Measurements from ENCODE around the gene TMEM50A. TPM values are rescaled to one million over a fixed set of nuclear protein-coding genes. Genes with fewer than 3 reads are reported as not detected.
"Not testable (repeated sequence)": the region's sequence is repeated elsewhere in the genome, so short reads cannot be mapped to it uniquely, and the experiment has no call there.

The TMEM50A gene
- total RNA-seq, 1 experiment from 2014 or later, result 72.7 TPM

DNA sequence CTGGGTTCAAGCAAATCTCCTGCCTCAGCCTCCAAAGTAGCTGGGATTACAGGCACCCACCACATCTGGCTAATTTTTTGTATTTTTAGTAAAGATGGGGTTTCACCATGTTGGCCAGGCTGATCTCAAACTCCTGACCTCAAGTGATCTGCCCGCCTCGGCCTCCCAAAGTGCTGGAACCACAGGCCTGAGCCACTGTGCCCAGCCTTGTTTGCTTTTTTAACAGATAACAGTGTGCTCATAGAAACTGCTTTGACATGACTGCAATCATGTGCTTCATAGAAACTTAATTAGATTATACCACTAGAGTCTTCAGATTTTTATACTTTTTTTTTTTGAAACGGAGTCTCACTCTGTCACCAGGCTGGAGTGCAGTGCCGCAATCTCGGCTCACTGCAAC, 8.8 kb upstream of the TMEM50A start:
- H3K4me3 Mint-ChIP-seq (ENCODE audit: low read depth, unreplicated experiment); H3K36me3 Mint-ChIP-seq (ENCODE audit: insufficient read depth, unreplicated experiment); H3K27me3 Mint-ChIP-seq (ENCODE audit: unreplicated experiment); H3K4me1 Mint-ChIP-seq (ENCODE audit: low read depth, unreplicated experiment); H3K27ac Mint-ChIP-seq (ENCODE audit: unreplicated experiment); BruUV-seq (replicated peaks); CTCF ChIA-PET; intact Hi-C loops (cut with micrococcal nuclease; ENCODE audit: unreplicated experiment); H3K9me3 Mint-ChIP-seq (ENCODE audit: low read depth, unreplicated experiment); DNase-seq: not testable (repeated sequence)

DNA sequence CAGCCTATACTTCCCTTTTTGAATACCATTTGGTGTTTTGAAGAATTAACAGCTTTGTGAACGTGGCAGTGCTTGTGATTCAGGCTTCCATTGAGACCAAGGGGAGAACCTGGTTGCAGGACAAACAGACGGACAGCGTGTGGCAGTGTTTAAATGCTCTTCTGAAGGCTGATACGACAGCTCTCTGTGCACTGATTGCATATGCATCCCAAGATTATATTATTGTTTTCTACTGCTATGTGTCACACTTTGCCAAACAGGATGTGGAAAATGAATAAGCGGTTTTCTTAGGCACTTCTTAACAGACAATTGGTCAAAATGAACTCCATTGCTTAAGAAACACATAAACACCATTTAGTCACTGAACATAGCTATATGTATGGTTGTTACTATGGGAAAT, 8.2 kb upstream of the TMEM50A start:
- CTCF ChIA-PET; H3K4me1 Mint-ChIP-seq (ENCODE audit: low read depth, unreplicated experiment); H3K9me3 Mint-ChIP-seq (ENCODE audit: low read depth, unreplicated experiment); H3K36me3 Mint-ChIP-seq (ENCODE audit: insufficient read depth, unreplicated experiment); DNase-seq; intact Hi-C loops (cut with micrococcal nuclease; ENCODE audit: unreplicated experiment); BruUV-seq (replicated peaks); H3K27me3 Mint-ChIP-seq (ENCODE audit: unreplicated experiment); H3K27ac Mint-ChIP-seq (ENCODE audit: unreplicated experiment); H3K4me3 Mint-ChIP-seq (ENCODE audit: low read depth, unreplicated experiment): not testable (repeated sequence)

DNA sequence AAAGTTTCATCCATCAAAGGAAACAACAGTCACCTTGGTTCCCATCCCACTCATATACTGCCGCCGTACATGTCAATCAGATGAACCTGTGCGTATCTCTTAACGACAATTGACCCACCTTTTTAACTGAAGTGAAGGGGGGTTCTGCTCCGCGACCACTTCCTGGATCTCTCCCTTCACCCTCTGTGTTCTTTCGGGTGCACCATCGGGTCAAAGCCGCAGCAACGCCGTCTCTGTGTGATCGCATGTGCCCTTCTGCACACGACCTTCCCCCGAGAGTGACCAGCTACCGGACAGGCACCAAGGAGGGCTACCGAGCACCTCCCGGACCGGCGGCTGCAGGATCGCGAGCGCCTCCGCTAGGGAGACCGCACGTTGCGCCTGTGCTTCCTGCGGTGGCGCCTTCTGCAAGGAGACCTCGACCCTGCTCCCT, 1.2 kb upstream of the TMEM50A start:
- Mint-ChIP-seq H3K36me3 (ENCODE audit: insufficient read depth, unreplicated experiment) (peaks cover 24% of the 10 kb centered on the region), H3K4me3 (ENCODE audit: low read depth, unreplicated experiment) (peak overlapping the region; percentile 69)
- H3K27me3 Mint-ChIP-seq (ENCODE audit: unreplicated experiment); H3K9me3 Mint-ChIP-seq (ENCODE audit: low read depth, unreplicated experiment); CTCF ChIA-PET; H3K4me1 Mint-ChIP-seq (ENCODE audit: low read depth, unreplicated experiment); H3K27ac Mint-ChIP-seq (ENCODE audit: unreplicated experiment); intact Hi-C loops (cut with micrococcal nuclease; ENCODE audit: unreplicated experiment): not testable (repeated sequence)
- DNase-seq, result peak; percentile 54
- BruUV-seq (replicated peaks), result TSS peak; percentile 71

DNA sequence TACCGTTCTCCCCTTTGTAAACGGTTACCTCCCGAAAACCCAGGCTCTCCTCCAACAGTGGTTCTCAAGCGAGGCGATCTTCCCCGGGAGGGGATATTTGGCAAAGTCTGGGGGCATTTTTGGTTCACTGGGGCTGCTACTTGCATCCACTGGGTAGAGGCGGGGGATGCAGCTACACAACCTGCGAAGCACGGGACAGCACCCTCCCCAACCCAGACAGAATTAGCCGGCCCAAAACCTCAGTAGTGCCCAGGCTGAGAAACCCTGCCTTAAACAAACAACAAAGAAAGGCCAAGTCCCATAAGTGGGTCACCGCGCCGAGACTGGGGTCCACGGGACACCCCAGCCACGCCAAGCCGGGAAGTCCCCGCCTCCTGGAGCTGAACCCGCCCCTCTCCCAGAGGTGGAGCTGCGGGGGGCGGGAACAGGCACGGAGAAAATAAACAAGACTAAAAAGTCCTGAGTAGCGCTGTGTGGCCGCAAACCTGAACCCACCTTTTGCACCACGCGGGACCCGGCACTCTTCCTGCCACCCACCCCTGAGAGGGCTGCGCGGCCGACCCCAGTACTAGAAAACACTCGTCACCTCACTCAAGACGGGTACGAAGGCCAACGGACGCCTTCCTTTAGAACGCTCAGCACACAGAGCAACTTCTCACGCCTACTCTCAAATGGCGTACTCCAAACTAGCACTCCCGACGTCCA, 499 bp upstream of the TMEM50A start:
- BruUV-seq (replicated peaks); CTCF ChIA-PET; H3K4me1 Mint-ChIP-seq (ENCODE audit: low read depth, unreplicated experiment): not testable (repeated sequence)

DNA sequence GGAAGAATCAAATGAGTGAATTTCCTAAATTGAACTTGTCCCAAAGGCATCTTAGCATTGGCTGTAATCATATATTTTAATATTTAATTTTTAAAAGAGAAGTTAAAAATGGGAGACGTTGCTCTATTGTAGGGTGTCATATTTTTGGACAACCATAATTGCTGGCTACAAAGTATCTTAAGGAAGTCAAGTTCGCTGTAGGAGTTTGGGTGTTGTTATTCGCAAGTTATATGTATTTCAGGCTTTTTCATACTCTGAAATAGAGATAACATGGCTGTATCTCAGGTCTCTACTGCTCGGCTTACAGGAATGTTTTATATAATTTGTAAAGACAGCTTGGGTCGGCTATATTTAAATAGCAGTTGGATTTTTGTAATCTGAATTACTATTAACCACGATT, 852 bp downstream of the TMEM50A start:
- TF ChIP-seq, protein P1, sequence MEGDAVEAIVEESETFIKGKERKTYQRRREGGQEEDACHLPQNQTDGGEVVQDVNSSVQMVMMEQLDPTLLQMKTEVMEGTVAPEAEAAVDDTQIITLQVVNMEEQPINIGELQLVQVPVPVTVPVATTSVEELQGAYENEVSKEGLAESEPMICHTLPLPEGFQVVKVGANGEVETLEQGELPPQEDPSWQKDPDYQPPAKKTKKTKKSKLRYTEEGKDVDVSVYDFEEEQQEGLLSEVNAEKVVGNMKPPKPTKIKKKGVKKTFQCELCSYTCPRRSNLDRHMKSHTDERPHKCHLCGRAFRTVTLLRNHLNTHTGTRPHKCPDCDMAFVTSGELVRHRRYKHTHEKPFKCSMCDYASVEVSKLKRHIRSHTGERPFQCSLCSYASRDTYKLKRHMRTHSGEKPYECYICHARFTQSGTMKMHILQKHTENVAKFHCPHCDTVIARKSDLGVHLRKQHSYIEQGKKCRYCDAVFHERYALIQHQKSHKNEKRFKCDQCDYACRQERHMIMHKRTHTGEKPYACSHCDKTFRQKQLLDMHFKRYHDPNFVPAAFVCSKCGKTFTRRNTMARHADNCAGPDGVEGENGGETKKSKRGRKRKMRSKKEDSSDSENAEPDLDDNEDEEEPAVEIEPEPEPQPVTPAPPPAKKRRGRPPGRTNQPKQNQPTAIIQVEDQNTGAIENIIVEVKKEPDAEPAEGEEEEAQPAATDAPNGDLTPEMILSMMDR (IDR thresholded peaks at IDR 0.05; ENCODE audit: unreplicated experiment), result no peak
- Mint-ChIP-seq H3K36me3 (ENCODE audit: insufficient read depth, unreplicated experiment) (peaks cover 30% of the 10 kb centered on the region), H3K4me1 (ENCODE audit: low read depth, unreplicated experiment) (peaks cover 9% of the 10 kb centered on the region), H3K27ac (ENCODE audit: unreplicated experiment) (peak overlapping the region; percentile 54), H3K4me3 (ENCODE audit: low read depth, unreplicated experiment) (peak overlapping the region; percentile 88), H3K27me3 (ENCODE audit: unreplicated experiment) (no peaks in the 10 kb centered on the region), H3K9me3 (ENCODE audit: low read depth, unreplicated experiment) (no peaks in the 10 kb centered on the region)
- CTCF ChIA-PET, result no interaction called here
- intact Hi-C loops (cut with micrococcal nuclease; ENCODE audit: unreplicated experiment), result no loop called here
- no TSS peak for BruUV-seq (replicated peaks)
- DNase-seq, result no peak

More for the DNA sequence above, 499 bp upstream of the TMEM50A start:
- Mint-ChIP-seq H3K36me3 (ENCODE audit: insufficient read depth, unreplicated experiment) (peaks cover 24% of the 10 kb centered on the region), H3K4me3 (ENCODE audit: low read depth, unreplicated experiment) (peak overlapping the region; percentile 88)
- DNase-seq; H3K27ac Mint-ChIP-seq (ENCODE audit: unreplicated experiment); H3K27me3 Mint-ChIP-seq (ENCODE audit: unreplicated experiment); H3K9me3 Mint-ChIP-seq (ENCODE audit: low read depth, unreplicated experiment); intact Hi-C loops (cut with micrococcal nuclease; ENCODE audit: unreplicated experiment): not testable (repeated sequence)

DNA sequence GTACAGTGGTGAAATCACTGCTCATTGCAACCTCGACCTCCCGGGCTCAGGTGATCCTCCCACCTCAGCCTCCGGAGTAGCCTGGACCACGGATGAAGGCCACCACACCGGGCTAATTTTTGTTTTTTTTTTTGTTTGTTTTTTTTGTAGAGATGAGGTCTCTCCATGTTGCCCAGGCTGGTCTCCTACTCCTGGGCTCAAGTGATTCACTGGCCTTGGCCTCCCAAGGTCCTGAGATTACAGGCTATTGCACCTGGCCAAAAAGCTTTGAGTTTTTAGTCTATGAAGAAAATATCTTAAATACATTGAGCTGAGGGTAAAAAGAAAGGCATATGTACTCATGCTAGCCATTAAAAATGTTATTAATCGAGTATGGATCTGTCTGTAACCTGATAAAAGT, 3.6 kb downstream of the TMEM50A start:
- Mint-ChIP-seq H3K4me3 (ENCODE audit: low read depth, unreplicated experiment) (no peak overlapping the region), H3K27ac (ENCODE audit: unreplicated experiment) (no peak overlapping the region), H3K27me3 (ENCODE audit: unreplicated experiment) (no peaks in the 10 kb centered on the region), H3K9me3 (ENCODE audit: low read depth, unreplicated experiment) (no peaks in the 10 kb centered on the region), H3K4me1 (ENCODE audit: low read depth, unreplicated experiment) (peaks cover 10% of the 10 kb centered on the region), H3K36me3 (ENCODE audit: insufficient read depth, unreplicated experiment) (peaks cover 32% of the 10 kb centered on the region)
- DNase-seq, result no peak
- CTCF ChIA-PET, result no interaction called here
- TF ChIP-seq, protein P1 (IDR thresholded peaks at IDR 0.05; ENCODE audit: unreplicated experiment), result no peak
- no TSS peak for BruUV-seq (replicated peaks)
- intact Hi-C loops (cut with micrococcal nuclease; ENCODE audit: unreplicated experiment), result no loop called here
